ENCODE results near the gene CNOT6L.

CNOT6L gene

GRCh38 chr4:77820649-77821561 is 1.7 kb upstream of the CNOT6L start:
- peak overlapping the region; percentile 79 for H3K4me3 ChIP-seq (ENCODE audit: low read depth, low read length)

- peak overlapping the region; percentile 79 for H3K4me3 ChIP-seq (ENCODE audit: low read depth, low read length)
Measured at GRCh38 chr4:77819843-77820648, 878 bp upstream of the CNOT6L start.

GRCh38 chr4:77819404-77819842 is 255 bp upstream of the CNOT6L start:
- peak overlapping the region; percentile 80 for H3K4me3 ChIP-seq (ENCODE audit: low read depth, low read length)

GRCh38 chr4:77818073-77818601 is 1.0 kb downstream of the CNOT6L start:
- H3K4me3 ChIP-seq (ENCODE audit: low read depth, low read length) = peak overlapping the region; percentile 80

- H3K4me3 ChIP-seq (ENCODE audit: low read depth, low read length) = peak overlapping the region; percentile 80
Measured at GRCh38 chr4:77817304-77818072, 1.7 kb downstream of the CNOT6L start.

- H3K4me3 ChIP-seq (ENCODE audit: low read depth, low read length) = no peak overlapping the region
Measured at GRCh38 chr4:77816546-77816945, 2.6 kb downstream of the CNOT6L start.

- H3K4me3 ChIP-seq (ENCODE audit: low read depth, low read length) = no peak overlapping the region
Measured at GRCh38 chr4:77815636-77816035, 3.5 kb downstream of the CNOT6L start.

GRCh38 chr4:77805840-77806239 is 13.3 kb downstream of the CNOT6L start:
- no peak overlapping the region for H3K4me3 ChIP-seq (ENCODE audit: low read depth, low read length)

GRCh38 chr4:77804471-77804870 is 14.7 kb downstream of the CNOT6L start:
- H3K4me3 ChIP-seq (ENCODE audit: low read depth, low read length) = no peak overlapping the region

- H3K4me3 ChIP-seq (ENCODE audit: low read depth, low read length) = no peak overlapping the region
Measured at GRCh38 chr4:77802402-77802801, 16.8 kb downstream of the CNOT6L start.

GRCh38 chr4:77801260-77801608 is 17.9 kb downstream of the CNOT6L start:
- no peak overlapping the region for H3K4me3 ChIP-seq (ENCODE audit: low read depth, low read length)

- H3K4me3 ChIP-seq (ENCODE audit: low read depth, low read length) = no peak overlapping the region
Measured at GRCh38 chr4:77800483-77801259, 18.5 kb downstream of the CNOT6L start.

GRCh38 chr4:77800077-77800476 is 19.1 kb downstream of the CNOT6L start:
- H3K4me3 ChIP-seq (ENCODE audit: low read depth, low read length) = no peak overlapping the region

GRCh38 chr4:77798385-77798784 is 20.8 kb downstream of the CNOT6L start:
- H3K4me3 ChIP-seq (ENCODE audit: low read depth, low read length) = no peak overlapping the region

GRCh38 chr4:77797239-77797638 is 21.9 kb downstream of the CNOT6L start:
- no peak overlapping the region for H3K4me3 ChIP-seq (ENCODE audit: low read depth, low read length)

- no peak overlapping the region for H3K4me3 ChIP-seq (ENCODE audit: low read depth, low read length)
Measured at GRCh38 chr4:77795326-77795725, 23.8 kb downstream of the CNOT6L start.

GRCh38 chr4:77790146-77790545 is 29.0 kb downstream of the CNOT6L start:
- no peak overlapping the region for H3K4me3 ChIP-seq (ENCODE audit: low read depth, low read length)

- H3K4me3 ChIP-seq (ENCODE audit: low read depth, low read length) = no peak overlapping the region
Measured at GRCh38 chr4:77788990-77789389, 30.2 kb downstream of the CNOT6L start.

- H3K4me3 ChIP-seq (ENCODE audit: low read depth, low read length) = no peak overlapping the region
Measured at GRCh38 chr4:77787969-77788368, 31.2 kb downstream of the CNOT6L start.

GRCh38 chr4:77785669-77786068 is 33.5 kb downstream of the CNOT6L start:
- no peak overlapping the region for H3K4me3 ChIP-seq (ENCODE audit: low read depth, low read length)

Data from iPS-11a (cell line).